ENCODE results near the gene CPXM2. TPM values are rescaled to one million over a fixed set of nuclear protein-coding genes. Genes with fewer than 3 reads are reported as not detected.

CPXM2 gene
- total RNA-seq, 1 experiment from 2014 or later: 0.12 TPM

GRCh38 chr10:123790132-123790885, 101.3 kb downstream of the CPXM2 start:
- no peak overlapping the region for H3K27ac ChIP-seq (ENCODE audit: low read depth, low read length)
- no peak overlapping the region for H3K4me3 ChIP-seq (replicated peaks in 1 of 2; ENCODE audit: low read depth in 1 of 2, low read length in 2 of 2)
- H3K79me2 ChIP-seq (ENCODE audit: insufficient read depth, low read length): no peaks in the 10 kb centered on the region
- H3K9me3 ChIP-seq (ENCODE audit: control insufficient read depth in 1 of 2, insufficient read depth in 1 of 2, low read depth in 1 of 2, low read length in 2 of 2): no peaks in the 10 kb centered on the region
- H4K20me1 ChIP-seq (ENCODE audit: insufficient read depth): no peaks in the 10 kb centered on the region
- no peak overlapping the region for H3K4me2 ChIP-seq (ENCODE audit: low read length)
- H3K36me3 ChIP-seq (ENCODE audit: control insufficient read depth in 1 of 2, insufficient read depth in 2 of 2, low read length in 2 of 2): no peaks in the 10 kb centered on the region
- TF ChIP-seq POLR2AphosphoS5 (IDR thresholded peaks at IDR 0.05; ENCODE audit: low read depth, low read length): no peak
- no peak for TF ChIP-seq CTCF (IDR thresholded peaks at IDR 0.05 in 2 of 3, conservative IDR thresholded peaks at IDR 0.05 in 1 of 3; ENCODE audit: borderline replicate concordance in 1 of 3, insufficient read depth in 1 of 3, low read depth in 2 of 3, low read length in 2 of 3)
- TF ChIP-seq MAX (IDR thresholded peaks at IDR 0.05): peak; percentile 65
- TF ChIP-seq ATF3 (IDR thresholded peaks at IDR 0.05): no peak
- 0 out of 2 replicates have a peak, but pooled peaks have one; percentile 16 for TF ChIP-seq CBX3 (IDR thresholded peaks at IDR 0.05; ENCODE audit: low read depth)
- TF ChIP-seq FOSL1 (IDR thresholded peaks at IDR 0.05; ENCODE audit: low read depth): peak; percentile 81
- peak; percentile 80 for TF ChIP-seq JUND (IDR thresholded peaks at IDR 0.05)
- ChIA-PET CTCF (no interaction called here), RAD21 (ENCODE audit: low non-redundant PET in 1 of 2, low total read pairs in 2 of 2, uncharacterized antibody in 2 of 2, unreplicated experiment in 2 of 2) (no interaction called here), POLR2A (no interaction called here)
- no peaks in the 10 kb centered on the region for H3K9me2 ChIP-seq (ENCODE audit: insufficient read depth)
- BruUV-seq (replicated peaks): no TSS peak
- H3K4me1 ChIP-seq (ENCODE audit: control insufficient read depth in 1 of 2, insufficient read depth in 2 of 2, low read length in 2 of 2): no peaks in the 10 kb centered on the region; a peak in 1 of 4 replicates
- intact Hi-C loops (cut with micrococcal nuclease): no loop called here
- H2AFZ ChIP-seq (ENCODE audit: low read depth, low read length, poor library complexity, severe bottlenecking): no peak overlapping the region
- peak; percentile 46 for DNase-seq (ENCODE audit: low read depth, low spot score)
- ATAC-seq: peak; percentile 47; the same call in 1 of the 2 replicates
- no peak overlapping the region for H3K9ac ChIP-seq (ENCODE audit: low read length)
- H3K27me3 ChIP-seq (ENCODE audit: insufficient read depth, low read length): peaks cover 41% of the 10 kb centered on the region; the same call in 1 of the 2 replicates

Data from HCT116 (cell line).